GM18502 (cell line): ENCODE results near the gene SH3GL2.

ENCODE experiments used
- ATAC-seq: cut with Tn5 transposase; IDR thresholded peaks from one replicate; pipeline ENCODE4 v1.9.1; 2021; ENCODE audit warnings: mild to moderate bottlenecking; ENCODE audit not compliant: unreplicated experiment, poor library complexity

Gene SH3GL2

GRCh38 chr9:17609312-17610005 lies 30.6 kb downstream of the SH3GL2 start:
- no peak for ATAC-seq

GRCh38 chr9:17611342-17611741 lies 32.5 kb downstream of the SH3GL2 start:
- ATAC-seq, result no peak

GRCh38 chr9:17611917-17612316 lies 33.1 kb downstream of the SH3GL2 start:
- ATAC-seq, result peak; percentile 55

- no peak for ATAC-seq
These were observed 34.9 kb downstream of the SH3GL2 start for GRCh38 chr9:17613758-17614157.

GRCh38 chr9:17614250-17614649 lies 35.4 kb downstream of the SH3GL2 start:
- ATAC-seq, result no peak

- no peak for ATAC-seq
These were observed 36.0 kb downstream of the SH3GL2 start for GRCh38 chr9:17614903-17615302.

GRCh38 chr9:17622141-17622540 lies 43.3 kb downstream of the SH3GL2 start:
- no peak for ATAC-seq

GRCh38 chr9:17622749-17623148 lies 43.9 kb downstream of the SH3GL2 start:
- ATAC-seq, result no peak

- no peak for ATAC-seq
These were observed 45.1 kb downstream of the SH3GL2 start for GRCh38 chr9:17623965-17624364.

- no peak for ATAC-seq
These were observed 45.7 kb downstream of the SH3GL2 start for GRCh38 chr9:17624571-17624970.

- no peak for ATAC-seq
These were observed 47.0 kb downstream of the SH3GL2 start for GRCh38 chr9:17625644-17626388.

GRCh38 chr9:17627641-17628040 lies 48.8 kb downstream of the SH3GL2 start:
- ATAC-seq, result no peak

- ATAC-seq, result no peak
These were observed 49.8 kb downstream of the SH3GL2 start for GRCh38 chr9:17628624-17629023.

GRCh38 chr9:17630531-17630949 lies 51.7 kb downstream of the SH3GL2 start:
- ATAC-seq, result no peak

GRCh38 chr9:17631396-17631795 lies 52.5 kb downstream of the SH3GL2 start:
- ATAC-seq, result no peak

GRCh38 chr9:17632994-17633393 lies 54.1 kb downstream of the SH3GL2 start:
- ATAC-seq, result no peak

- no peak for ATAC-seq
These were observed 56.4 kb downstream of the SH3GL2 start for GRCh38 chr9:17635115-17635890.

GRCh38 chr9:17636349-17636748 lies 57.5 kb downstream of the SH3GL2 start:
- no peak for ATAC-seq

- ATAC-seq, result no peak
These were observed 58.0 kb downstream of the SH3GL2 start for GRCh38 chr9:17636821-17637220.

GRCh38 chr9:17637229-17637628 lies 58.4 kb downstream of the SH3GL2 start:
- ATAC-seq, result no peak

- no peak for ATAC-seq
These were observed 69.7 kb downstream of the SH3GL2 start for GRCh38 chr9:17648516-17648915.
